ENCODE data around the gene TMCO4.

Gene TMCO4

GRCh38 chr1:19644681-19645410, 154.9 kb downstream of the TMCO4 start:
- no peak for DNase-seq (ENCODE audit: low spot score)

GRCh38 chr1:19644395-19644680, 155.4 kb downstream of the TMCO4 start:
- ATAC-seq (ENCODE audit: low read depth), result no peak
- Histone ChIP-seq H3K27ac (ENCODE audit: poor library complexity, severe bottlenecking) (peak overlapping the region; percentile 66), H3K4me3 (ENCODE audit: severe bottlenecking) (peak overlapping the region; percentile 98), H3K4me1 (ENCODE audit: insufficient read depth, poor library complexity, severe bottlenecking) (peaks cover 37% of the 10 kb centered on the region), H3K9me3 (ENCODE audit: severe bottlenecking) (no peaks in the 10 kb centered on the region), H3K27me3 (ENCODE audit: insufficient read depth, poor library complexity, severe bottlenecking) (no peaks in the 10 kb centered on the region), H3K36me3 (ENCODE audit: low read depth) (no peaks in the 10 kb centered on the region)
- no peak for TF ChIP-seq CTCF (IDR thresholded peaks at IDR 0.05; ENCODE audit: poor library complexity, severe bottlenecking)
- no peak for DNase-seq (ENCODE audit: low spot score)

More at GRCh38 chr1:19644681-19645410, 154.9 kb downstream of the TMCO4 start:
- peak overlapping the region; percentile 66 for H3K27ac ChIP-seq (ENCODE audit: poor library complexity, severe bottlenecking)
- no peaks in the 10 kb centered on the region for H3K36me3 ChIP-seq (ENCODE audit: low read depth)
- H3K9me3 ChIP-seq (ENCODE audit: severe bottlenecking), result no peaks in the 10 kb centered on the region
- no peak for TF ChIP-seq CTCF (IDR thresholded peaks at IDR 0.05; ENCODE audit: poor library complexity, severe bottlenecking)
- H3K4me1 ChIP-seq (ENCODE audit: insufficient read depth, poor library complexity, severe bottlenecking), result peaks cover 33% of the 10 kb centered on the region
- H3K4me3 ChIP-seq (ENCODE audit: severe bottlenecking), result peak overlapping the region; percentile 98
- peak; percentile 4; the same call in 2 of the 3 replicates for ATAC-seq (ENCODE audit: low read depth)
- H3K27me3 ChIP-seq (ENCODE audit: insufficient read depth, poor library complexity, severe bottlenecking), result no peaks in the 10 kb centered on the region

DNA sequence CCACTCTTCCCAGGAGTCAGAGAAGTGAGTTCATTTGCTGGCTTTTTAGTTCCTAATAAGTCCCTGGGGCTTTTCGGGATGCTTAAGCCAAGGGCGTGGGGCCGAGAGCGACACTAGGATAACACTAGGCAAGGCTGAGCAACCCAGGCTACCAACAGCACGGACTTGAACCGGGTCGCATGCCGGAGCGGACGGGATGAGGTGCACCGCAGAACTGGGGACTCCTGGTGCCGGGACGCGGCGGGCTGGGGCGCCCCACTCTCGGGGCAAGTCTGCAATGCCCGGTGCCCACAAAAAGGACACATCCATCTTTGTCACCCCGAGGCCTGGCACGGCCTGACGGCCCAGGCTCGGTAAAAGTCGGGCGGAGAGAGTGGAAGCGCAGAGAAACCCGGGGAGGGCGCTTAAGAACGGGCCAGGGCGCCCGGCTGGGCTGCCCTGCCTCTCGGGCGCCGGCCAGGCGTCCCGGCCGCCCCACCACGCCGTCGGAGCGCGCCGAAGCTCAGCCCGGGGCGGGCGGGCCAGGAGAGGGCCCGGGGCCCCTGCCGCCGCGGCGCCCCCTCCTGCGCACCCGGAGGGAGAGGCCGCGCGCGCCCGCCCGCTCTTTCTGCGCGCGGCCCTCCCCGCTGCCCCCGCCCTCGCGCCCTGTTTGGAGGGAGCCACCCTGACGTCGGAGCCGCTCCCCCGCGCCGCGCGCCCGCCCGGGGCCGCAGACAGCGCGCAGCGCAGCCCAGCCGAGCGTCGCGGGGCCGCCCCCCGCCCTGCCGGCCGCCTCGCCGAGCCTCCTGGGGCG, 155.9 kb downstream of the TMCO4 start, which contains the start of gene NBL1:
TSS of gene NBL1 (plus strand) at position 710 of the 793 bp plus-strand sequence. CDS start 10,720 bp downstream, outside the sequence.
- Histone ChIP-seq H3K36me3 (ENCODE audit: low read depth) (no peaks in the 10 kb centered on the region), H3K27me3 (ENCODE audit: insufficient read depth, poor library complexity, severe bottlenecking) (no peaks in the 10 kb centered on the region), H3K9me3 (ENCODE audit: severe bottlenecking) (no peaks in the 10 kb centered on the region), H3K4me1 (ENCODE audit: insufficient read depth, poor library complexity, severe bottlenecking) (peaks cover 37% of the 10 kb centered on the region), H3K4me3 (ENCODE audit: severe bottlenecking) (peak within 1 kb of the TSS; percentile 98), H3K27ac (ENCODE audit: poor library complexity, severe bottlenecking) (peak within 1 kb of the TSS; percentile 66)
- peak; percentile 36 for ATAC-seq (ENCODE audit: low read depth)
- TF ChIP-seq CTCF (IDR thresholded peaks at IDR 0.05; ENCODE audit: poor library complexity, severe bottlenecking), result no peak
- DNase-seq (ENCODE audit: low spot score), result no peak

DNA sequence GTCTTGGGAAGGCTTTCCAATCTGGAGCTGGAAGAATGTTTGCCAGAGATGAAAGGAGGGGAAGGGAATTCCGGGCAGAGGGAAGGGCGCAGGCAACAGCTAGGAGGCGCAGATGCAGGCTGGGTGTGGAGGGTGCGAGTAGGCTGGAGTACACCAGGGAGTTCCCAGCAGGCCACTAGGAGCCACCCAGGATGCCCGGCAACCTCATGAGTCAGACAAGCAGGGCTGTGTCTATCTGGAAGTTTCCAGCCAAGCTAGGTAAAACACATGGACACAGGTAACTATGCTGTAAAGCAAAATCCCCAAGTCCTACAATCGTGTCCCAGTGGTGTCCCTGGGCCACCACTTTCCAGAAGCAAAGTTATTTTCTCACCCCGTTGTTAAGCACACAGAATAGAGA, 156.6 kb downstream of the TMCO4 start:
- H3K27me3 ChIP-seq (ENCODE audit: insufficient read depth, poor library complexity, severe bottlenecking), result no peaks in the 10 kb centered on the region
- H3K4me1 ChIP-seq (ENCODE audit: insufficient read depth, poor library complexity, severe bottlenecking), result peaks cover 34% of the 10 kb centered on the region
- H3K36me3 ChIP-seq (ENCODE audit: low read depth), result no peaks in the 10 kb centered on the region
- H3K9me3 ChIP-seq (ENCODE audit: severe bottlenecking), result no peaks in the 10 kb centered on the region
- ATAC-seq (ENCODE audit: low read depth) (peak; percentile 56), DNase-seq (ENCODE audit: low spot score) (no peak)
- H3K27ac ChIP-seq (ENCODE audit: poor library complexity, severe bottlenecking), result peak overlapping the region; percentile 66
- peak; percentile 32 for TF ChIP-seq CTCF (IDR thresholded peaks at IDR 0.05; ENCODE audit: poor library complexity, severe bottlenecking)
- no peak overlapping the region for H3K4me3 ChIP-seq (ENCODE audit: severe bottlenecking)

Data from RWPE2 (cell line).